Diencephalon (tissue), 1 donor: ENCODE results near the gene CACNG8. TPM values are rescaled to one million over a fixed set of nuclear protein-coding genes. Genes with fewer than 3 reads are reported as not detected.

Experiments used
- small RNA-seq: library from RNA; depleted of rRNA; stranded (forward); fragments of <200 nt; gene quantifications from one replicate; pipeline ENCODE3, GENCODE V24; 2014
- total RNA-seq: library from RNA; depleted of rRNA; stranded (reverse); fragments of >200 nt; gene quantifications from one replicate; pipeline ENCODE4 v1.2.3, GENCODE V29; 2014

Gene CACNG8
- total RNA-seq, result 7.4 TPM

DNA sequence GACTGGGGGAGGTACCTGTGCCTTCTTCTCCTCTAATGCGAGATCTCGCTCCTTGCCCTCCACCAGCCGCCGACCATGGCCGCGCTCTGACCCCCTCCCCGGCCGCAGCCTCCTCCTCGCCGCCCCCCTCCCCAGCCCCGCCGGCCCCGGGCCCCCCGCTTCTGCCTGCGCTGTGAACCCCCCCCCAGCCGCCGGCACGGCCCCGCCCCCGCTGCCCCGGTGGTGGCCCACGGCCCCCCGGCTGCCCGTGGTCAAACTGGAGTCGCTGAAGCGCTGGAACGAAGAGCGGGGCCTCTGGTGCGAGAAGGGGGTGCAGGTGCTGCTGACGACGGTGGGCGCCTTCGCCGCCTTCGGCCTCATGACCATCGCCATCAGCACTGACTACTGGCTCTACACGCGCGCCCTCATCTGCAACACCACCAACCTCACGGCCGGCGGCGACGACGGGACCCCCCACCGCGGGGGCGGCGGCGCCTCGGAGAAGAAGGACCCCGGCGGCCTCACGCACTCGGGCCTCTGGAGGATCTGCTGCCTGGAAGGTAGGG is at the start of gene CACNG8:
TSS of gene CACNG8 (plus strand) at position 51 of the 545 bp plus-strand sequence.

GRCh38 chr19:53991224-53992113 is 28.7 kb downstream of the CACNG8 start, which contains the start of gene CACNG6:
Gene CACNG6, plus strand, starts transcription at chr19:53991637. Its CDS starts 1,241 bp downstream, at chr19:53992878.

Small RNA genes within 50 kb of the gene (small RNA-seq; reads per million reads assigned to genes)
- gene AC012314.20, result not detected

Other genes starting within 250 kb of the CACNG8 start
- 0.23 TPM for gene NLRP12, start 138.6 kb upstream of the CACNG8 start, total RNA-seq
- 6.7 TPM for gene MYADM, start 95.1 kb upstream of the CACNG8 start, total RNA-seq
- 5.8 TPM for gene PRKCG, start 80.7 kb upstream of the CACNG8 start, total RNA-seq
- 14.1 TPM for gene CACNG7, start 53.7 kb upstream of the CACNG8 start, total RNA-seq
- 0.92 TPM for gene CACNG6, start 28.7 kb downstream of the CACNG8 start, total RNA-seq
- gene VSTM1, start 101.0 kb downstream of the CACNG8 start, total RNA-seq, result 0.23 TPM
- gene TARM1, start 118.4 kb downstream of the CACNG8 start, total RNA-seq, result not detected
- 0.46 TPM for gene OSCAR, start 137.9 kb downstream of the CACNG8 start, total RNA-seq
- gene NDUFA3, start 139.9 kb downstream of the CACNG8 start, total RNA-seq, result 13.1 TPM
- gene TFPT, start 152.7 kb downstream of the CACNG8 start, total RNA-seq, result 11.5 TPM
- 31.6 TPM for gene PRPF31, start 152.8 kb downstream of the CACNG8 start, total RNA-seq
- 6.0 TPM for gene CNOT3, start 174.8 kb downstream of the CACNG8 start, total RNA-seq
- gene LENG1, start 196.8 kb downstream of the CACNG8 start, total RNA-seq, result 5.3 TPM
- gene TMC4, start 210.2 kb downstream of the CACNG8 start, total RNA-seq, result 0.46 TPM
- gene MBOAT7, start 226.6 kb downstream of the CACNG8 start, total RNA-seq, result 49.6 TPM
- gene TSEN34, start 228.4 kb downstream of the CACNG8 start, total RNA-seq, result 30.2 TPM
- 1,605 TPM for gene RPS9, start 237.9 kb downstream of the CACNG8 start, total RNA-seq